Right lobe of liver (tissue), 4 donors: ENCODE measurements around the gene PLXNA2.

Source experiments
- POLR2A ChIP-seq: fragments of 450-650 bp; IDR thresholded peaks from one replicate; pipeline ENCODE4 v1.6.1; 2017; ENCODE audit warnings: antibody characterized with exemption, mild to moderate bottlenecking
- TF ChIP-seq, protein P1 (sequence below), 4 donors: fragments of 200-600 bp in 3 of 4; fragments of 450-650 bp in 1 of 4; IDR thresholded peaks; one replicate each; pipeline versions ENCODE4 v1.5.1 to v1.8.0; 2016 to 2022; ENCODE audit warnings: antibody characterized with exemption in 4 of 4, mild to moderate bottlenecking in 2 of 4
- donor health status: DM: no; HTN: no; CAD: no.
- donor health status: DM: no; HTN: no; CAD: no.
- donor health status: DM: no; HTN: yes; CAD: no.

GRCh38 chr1:208069317-208069716 lies 174.9 kb downstream of the PLXNA2 start:
- TF ChIP-seq, protein P1, sequence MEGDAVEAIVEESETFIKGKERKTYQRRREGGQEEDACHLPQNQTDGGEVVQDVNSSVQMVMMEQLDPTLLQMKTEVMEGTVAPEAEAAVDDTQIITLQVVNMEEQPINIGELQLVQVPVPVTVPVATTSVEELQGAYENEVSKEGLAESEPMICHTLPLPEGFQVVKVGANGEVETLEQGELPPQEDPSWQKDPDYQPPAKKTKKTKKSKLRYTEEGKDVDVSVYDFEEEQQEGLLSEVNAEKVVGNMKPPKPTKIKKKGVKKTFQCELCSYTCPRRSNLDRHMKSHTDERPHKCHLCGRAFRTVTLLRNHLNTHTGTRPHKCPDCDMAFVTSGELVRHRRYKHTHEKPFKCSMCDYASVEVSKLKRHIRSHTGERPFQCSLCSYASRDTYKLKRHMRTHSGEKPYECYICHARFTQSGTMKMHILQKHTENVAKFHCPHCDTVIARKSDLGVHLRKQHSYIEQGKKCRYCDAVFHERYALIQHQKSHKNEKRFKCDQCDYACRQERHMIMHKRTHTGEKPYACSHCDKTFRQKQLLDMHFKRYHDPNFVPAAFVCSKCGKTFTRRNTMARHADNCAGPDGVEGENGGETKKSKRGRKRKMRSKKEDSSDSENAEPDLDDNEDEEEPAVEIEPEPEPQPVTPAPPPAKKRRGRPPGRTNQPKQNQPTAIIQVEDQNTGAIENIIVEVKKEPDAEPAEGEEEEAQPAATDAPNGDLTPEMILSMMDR (IDR thresholded peaks at IDR 0.05) = no peak
- no peak for TF ChIP-seq POLR2A
